ENCODE results near the gene ADIG.
"Not testable (repeated sequence)": the region's sequence is repeated elsewhere in the genome, so short reads cannot be mapped to it uniquely, and the experiment has no call there.

ADIG gene

DNA sequence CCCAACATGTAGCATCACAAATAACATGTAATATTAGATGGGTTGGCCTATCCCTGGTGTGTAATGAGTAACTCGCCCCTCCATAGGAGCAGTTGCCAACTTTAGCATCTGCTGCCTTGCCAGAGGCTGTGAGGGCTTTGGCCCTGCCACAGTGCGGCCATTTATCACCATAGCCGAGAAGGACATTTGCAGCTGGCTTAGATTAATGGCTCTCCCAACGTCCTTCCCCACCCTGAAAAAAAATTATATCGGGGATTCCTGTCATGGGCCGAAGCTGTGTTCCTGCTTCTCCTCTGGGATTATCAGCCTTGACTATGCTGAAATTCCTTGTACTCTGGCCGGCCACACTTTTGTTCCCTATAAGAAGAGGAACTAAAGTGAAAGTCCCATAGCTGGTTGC is 7.6 kb upstream of the ADIG start:
- peak in 3 of 4 experiments; percentile 25 to 45 (median 25) for DNase-seq

DNA sequence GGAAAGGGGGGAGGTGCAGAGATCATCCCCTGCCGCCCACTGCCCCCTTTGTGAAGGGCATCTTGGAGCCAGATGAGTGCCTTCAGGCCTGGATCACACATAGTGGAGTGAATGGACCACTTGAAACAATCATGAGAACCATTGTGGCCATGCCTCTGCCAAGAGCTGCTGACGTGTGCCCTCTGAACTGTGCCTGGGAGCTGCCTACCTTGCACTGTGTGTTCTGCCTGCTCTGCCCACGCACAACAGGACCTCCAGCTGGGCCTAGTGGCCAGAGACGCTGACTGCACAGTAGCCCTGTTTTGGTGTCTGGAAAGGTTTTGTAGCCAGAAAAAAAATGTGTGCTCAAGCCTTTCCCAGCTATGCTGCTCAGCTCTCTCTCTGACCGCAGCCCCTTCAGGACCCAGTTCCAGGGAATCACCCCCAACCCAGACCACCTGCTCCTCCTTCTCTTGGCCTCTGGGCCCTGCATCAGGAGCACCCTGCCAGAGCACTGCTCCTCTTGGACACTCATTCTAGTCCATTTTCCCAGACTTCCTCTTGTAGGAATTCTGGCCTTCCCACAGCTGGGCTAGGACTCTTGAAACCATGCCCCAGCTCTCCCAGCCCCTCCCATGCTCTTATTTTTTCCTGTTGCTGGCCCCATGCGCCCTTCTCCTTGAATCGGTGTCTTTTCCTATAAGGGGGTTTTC is 1.6 kb upstream of the ADIG start:
- DNase-seq: no peak

DNA sequence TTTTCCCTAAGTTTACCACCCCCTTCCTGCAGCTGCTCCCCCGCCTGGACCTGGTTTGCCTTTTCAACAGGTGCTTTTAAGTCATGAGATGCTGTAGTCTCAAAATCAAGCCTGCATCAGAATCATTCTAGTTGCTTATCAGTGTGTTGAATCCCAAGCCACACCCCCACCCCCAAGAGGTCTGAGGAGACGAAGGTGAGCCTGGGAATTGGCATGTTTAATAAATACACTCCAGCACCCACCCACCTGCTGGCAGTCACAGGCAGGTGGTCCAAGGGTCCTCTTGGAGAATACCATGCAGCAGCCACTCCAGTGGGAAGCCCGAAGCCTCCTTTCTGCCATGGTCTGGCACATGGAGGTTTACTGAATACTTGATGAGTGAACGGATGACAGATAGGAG is 1.1 kb upstream of the ADIG start:
- DNase-seq: no peak

DNA sequence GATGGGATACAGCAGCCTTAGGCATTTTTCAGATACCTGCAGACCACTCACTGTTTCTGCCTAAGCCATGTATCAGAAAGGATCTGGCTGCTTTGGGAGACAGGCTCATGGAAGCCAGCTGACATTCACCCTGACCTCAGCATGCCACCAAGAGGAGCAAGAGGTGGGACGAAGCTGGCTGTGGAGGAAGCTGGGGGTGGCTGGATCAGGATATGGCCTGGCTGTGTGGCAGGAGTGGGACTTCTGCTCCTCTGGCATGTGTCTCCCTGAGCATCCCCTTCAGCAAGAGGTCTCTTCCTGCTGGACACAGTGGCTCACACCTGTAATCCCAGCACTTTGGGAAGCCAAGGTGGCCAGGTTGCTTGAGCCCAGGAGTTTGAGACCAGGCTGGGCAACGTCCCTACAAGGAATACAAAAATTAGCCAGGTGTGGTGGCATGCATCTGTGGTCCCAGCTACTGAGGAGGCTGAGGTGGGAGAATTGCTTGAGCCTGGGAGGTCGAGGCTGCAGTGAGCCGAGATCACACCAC is 897 bp downstream of the ADIG start:
- DNase-seq: peak in 2 of 4 experiments; percentile 8 to 24

DNA sequence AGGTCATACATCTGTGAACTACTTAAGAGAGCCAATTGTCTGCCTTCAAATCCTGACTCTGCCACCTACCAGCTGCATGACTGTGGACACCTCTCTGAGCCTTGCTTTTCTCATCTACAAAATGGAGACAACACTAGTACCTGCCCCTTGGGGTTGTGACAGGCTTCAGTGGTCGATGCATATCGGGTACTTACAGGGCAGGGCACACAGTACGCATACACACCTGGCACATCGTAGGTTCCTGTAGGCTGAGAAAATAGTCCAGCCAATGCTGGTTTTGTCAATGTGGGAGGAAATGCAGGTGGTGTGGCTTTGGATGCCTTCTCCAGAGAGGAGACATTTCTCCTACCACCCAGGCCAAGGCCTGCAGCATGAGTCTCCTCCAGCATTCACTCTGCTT is 2.3 kb downstream of the ADIG start:
- DNase-seq: no peak

DNA sequence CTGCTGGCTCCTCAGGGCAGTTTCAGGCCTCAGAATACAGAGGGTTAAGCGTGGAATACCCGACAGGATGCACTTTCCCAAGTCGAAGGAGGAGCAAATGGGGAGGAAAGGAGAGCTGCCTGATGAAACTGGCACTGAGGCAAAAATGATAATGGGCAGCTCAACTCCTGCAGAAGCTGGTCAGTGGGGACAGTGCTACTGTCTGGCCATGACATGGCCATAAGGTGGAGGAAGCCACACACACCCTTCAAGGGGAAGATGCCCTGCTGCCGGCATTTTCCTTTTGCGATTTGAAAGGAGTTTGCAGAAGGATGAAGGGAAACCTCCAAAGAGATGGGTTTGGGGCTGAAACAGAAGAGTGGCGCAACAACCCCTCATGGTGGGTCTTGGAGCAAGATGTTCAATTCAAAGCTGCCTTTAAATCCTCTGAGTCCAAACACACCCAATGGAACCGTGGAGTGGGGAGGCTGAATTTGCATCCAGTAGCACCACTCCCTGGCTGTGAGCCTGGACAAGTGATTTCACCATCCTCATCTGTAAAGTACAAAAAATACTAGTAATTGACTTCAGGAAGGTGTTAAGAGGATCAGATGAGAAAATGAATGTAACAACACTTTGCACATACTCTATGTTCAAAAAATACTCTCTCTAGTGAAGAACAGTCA is 3.2 kb downstream of the ADIG start:
- no peak for DNase-seq

DNA sequence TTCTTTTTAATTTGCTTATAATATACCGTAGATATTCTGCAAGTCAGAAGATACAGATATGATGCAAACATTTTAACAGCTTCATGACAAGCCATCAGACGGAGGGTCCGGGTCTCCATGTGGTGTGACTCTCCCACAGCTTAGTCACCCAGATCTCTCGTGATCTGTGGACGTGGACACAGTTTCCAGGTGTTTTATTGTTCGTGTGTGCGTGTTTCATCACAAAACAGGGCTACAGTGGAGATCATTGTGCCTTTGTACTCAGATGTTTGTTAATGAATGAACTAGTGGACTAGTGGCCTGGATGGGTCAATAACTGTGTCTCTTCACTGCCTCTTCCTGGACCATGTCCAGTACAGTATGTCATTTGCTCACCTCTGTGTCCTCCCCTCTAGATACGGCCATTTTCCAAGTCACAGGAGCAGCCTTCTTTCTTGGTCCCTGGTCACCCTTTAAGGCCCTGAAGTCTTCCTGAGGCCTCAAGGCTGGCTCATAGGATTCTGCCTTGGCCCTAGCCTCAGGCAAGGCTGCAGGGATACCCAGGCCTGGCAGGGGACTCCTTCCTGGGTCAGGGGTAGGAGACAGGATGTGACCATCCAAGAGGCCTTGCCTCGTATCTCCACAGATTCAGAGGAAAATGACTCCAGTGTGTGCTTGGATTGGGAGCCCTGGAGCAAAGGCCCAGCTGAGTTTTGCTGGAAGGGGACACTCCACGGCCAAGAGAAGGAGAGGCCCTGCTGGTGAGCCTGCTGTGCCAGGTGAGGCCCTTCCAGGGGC is 4.6 kb downstream of the ADIG start:
- DNase-seq: no peak

DNA sequence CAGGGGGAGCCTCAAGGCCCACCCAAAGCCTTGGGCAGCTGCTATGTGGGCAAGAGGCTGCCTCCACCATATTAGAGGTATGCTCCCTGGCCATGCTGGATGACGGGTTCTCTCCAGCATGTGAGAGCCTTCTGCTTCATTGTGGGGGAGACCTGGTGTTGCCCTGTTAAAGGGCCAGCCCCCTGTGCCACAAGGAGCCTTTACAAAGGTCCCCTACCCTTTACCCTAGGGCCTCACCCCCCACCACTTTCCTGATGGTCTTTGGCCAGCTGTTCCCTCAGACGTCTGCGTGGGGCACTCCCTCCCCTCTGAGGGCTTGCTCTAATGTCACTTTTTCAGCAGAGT is 5.2 kb downstream of the ADIG start:
- DNase-seq: no peak

DNA sequence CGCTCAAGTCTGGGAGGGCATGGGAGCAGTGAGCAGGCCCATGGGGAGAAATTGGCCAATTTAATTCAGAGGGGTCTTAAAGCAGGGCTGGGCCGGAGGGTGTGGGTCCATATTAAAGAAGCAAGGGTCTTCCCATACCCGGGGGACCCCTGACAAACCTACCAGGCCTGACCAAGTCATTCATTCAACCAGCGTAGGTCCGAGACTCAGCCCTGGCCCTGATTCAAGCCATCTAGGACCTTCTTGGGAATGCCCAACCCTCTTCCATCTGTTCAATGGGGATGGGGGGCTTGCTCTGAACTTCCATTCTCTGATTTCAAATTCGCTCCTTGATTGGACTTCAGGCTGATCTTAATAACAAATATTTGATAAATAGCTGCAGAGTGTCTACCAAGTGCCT is 7.3 kb downstream of the ADIG start:
- DNase-seq: no peak

DNA sequence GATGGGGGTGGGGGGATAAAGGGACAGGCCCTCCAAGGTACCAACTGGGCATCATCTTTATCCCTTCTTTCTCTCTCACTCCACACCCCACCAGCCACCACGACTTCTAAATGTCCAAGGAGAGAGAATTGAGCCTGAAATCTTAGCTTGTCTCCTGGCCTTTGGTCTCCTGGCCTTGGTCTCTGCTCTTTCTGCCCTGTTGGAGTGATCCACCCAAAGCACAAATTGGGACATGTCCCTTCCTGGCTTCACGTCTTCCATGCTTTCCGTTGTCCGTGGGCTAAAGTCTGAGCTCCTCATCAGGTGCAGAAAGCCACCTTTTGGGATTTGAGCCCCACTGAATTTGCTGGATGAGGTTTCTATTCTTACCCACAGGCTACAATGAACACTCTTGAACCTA is 8.4 kb downstream of the ADIG start:
- no peak for DNase-seq

DNA sequence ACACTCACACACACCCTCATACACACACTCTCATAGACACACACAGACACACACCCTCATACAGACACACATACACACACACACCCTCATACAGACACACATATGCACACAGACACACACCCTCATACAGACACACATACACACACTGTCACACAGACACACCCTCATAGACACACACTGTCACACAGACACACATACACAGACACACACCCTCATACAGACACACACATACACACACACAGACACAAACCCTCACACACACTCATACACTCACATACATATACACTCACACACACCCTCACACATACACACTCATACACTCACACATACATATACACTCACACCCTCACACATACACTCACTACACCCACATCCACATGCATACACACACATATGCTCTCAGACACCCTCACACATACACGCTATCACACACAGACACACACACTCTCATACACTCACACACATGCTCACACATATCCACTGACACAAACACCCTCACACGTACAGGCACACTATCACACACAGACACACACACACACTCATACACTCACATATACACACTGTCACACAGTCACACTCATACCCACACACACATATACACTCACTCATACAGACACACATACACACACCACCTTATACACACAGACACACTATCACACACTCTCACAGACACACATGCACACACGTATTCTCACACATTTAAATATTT is 9.1 kb downstream of the ADIG start:
- DNase-seq: no peak

DNA sequence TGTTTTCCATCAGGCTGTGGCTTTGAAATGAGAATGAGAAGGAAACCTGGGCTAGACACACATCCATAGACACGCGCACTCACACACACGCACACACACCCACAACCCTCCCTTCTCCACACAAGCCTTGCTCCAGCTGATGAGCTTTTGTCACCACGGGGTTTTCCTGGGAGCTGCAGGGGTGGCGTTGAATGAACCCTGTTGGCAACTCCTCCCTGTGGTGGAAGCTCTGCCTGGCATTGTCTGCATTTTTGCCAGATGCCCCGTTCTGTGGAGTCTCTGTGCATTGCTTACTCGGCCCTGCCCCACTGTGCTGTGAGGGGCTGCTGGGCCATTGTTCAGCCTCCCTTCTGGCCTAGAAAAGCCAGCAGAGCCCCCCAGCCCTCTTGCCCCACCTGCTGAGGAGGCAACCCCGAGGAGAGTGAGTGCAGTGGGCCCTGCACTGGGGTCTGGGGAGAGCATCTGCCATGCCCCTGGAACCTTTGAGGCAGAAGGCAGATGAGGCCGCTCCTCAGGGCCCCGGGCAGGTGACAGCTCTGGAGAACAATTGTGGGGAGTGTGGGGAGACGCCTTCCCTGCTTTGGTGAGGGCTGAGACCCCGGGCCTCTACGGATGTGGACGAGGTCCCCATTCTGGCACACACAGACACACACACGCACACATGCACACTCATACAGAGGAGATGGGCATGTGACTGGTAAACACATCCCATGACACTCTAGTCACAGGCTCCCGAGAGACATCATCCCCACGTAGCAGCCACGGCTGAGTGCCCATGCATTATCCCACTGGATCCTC is 9.9 kb downstream of the ADIG start:
- peak in 1 of 4 experiments; percentile 11 for DNase-seq

DNA sequence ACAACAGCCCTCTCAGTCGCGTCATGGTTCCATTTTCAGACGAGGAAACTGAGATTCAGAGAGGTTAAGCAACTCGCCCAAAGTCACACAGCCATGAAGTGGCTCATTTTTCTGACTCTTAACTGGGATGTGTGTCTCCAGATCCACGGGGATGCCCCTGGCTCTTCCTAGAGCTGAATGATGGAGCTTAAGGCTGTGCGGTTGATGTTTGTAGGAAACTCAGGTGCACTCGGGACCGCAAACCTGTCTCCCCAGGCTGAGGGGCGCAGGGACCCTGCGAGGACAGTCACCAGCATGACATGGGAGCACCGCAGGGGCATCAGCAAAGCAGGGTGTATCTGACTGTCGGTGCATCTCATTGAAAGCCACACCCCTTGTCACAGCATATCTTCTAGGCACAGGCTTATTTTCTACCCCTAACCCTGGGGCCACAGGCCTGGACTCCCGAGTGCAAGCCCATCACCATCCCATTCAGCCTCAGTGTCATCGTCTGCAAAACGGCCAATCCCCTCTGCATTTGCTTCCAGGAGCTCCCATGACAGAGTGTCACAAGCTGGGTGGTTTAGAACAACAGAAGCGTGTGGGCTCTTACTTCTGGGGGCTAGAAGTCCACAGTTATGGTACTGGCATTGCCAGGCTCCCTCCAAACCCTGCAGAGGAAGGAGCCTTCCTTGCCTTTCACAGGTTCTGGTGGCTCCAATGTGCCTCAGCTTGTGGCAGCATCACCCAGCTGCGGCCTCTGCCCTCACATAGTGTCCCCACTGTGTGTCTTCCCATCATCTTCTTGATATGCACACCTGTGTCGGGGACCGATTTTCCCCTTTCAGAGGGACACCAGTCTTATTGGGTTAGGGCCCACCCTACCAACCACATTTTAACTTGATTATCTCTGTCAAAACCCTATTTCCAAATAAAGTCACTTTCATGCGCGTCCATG is 10.7 kb downstream of the ADIG start:
- no peak for DNase-seq

DNA sequence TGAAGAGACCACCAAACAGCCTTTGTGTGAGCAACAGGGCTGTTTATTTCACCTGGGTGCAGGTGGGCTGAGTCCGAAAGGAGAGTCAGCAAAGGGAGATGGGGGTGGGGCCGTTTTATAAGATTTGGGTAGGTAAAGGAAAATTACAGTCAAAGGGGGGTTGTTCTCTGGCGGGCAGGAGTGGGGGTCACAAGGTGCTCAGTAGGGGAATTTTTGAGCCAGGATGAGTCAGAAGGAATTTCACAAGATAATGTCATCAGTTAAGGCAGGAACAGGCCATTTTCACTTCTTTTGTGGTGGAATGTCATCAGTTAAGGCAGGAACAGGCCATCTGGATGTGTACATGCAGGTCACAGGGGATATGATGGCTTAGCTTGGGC is 11.4 kb downstream of the ADIG start:
- not testable (repeated sequence) for DNase-seq

DNA sequence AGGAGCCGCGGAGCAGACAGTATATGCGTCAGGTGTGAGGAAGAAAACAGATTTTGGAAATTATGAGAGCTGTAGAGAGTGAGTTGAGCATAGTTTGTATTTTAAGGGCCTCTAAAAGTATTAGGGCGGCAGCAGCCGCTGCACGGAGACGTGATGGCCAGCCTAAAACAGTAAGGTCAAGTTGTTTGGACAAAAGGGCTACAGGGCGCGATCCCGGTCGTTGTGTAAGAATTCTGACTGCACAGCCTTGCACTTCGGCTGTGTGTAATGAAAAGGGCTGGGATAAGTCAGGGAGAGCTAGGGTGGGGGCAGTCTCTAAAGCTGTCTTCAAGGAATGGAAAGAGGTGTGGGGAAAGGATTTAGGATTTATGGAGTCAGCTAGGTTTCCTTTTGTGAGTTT is 13.3 kb downstream of the ADIG start:
- not testable (repeated sequence) for DNase-seq

DNA sequence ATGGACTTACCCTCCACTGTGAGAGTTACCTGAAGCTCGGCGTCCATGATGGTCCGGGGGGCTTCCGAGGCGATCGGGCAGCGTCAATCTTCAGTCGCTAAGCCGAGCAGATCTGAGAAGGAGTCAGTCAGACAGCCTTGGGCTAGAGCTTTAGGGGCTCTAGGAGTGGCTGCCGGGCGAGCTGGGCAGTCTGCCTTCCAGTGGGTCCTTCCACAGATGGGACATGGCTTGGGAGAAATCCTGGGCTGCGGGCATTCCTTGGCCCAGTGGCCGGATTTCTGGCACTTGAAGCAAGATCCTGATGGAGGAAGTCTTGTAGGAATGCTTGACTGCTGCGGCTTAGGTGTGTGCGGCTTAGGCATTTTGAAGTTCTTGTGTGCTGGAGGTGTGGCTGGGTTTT is 14.9 kb downstream of the ADIG start:
- not testable (repeated sequence) for DNase-seq

DNA sequence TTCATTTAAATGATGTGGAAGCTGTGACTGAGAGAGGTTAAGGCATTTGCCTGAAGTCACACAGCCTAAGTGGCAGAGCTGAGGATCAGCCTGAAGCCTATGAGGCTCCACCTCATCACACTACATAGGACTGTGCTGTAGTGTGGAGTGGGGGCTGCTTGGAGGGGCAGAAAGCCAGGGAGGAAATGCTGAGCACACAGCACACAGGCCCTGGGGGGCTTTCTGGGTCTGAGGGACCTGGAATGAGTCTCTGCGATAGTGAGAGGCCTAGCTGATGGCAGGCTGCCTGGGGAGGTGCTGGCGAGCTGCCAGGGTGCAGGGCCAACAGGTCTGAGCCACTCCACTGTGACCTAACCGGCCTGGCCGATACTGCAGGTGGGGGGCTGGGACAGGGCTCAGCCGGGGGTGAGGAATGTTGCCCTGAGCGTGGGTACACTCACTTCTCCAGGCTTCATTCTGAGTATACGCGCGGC is 18.4 kb downstream of the ADIG start:
- no peak for DNase-seq

DNA sequence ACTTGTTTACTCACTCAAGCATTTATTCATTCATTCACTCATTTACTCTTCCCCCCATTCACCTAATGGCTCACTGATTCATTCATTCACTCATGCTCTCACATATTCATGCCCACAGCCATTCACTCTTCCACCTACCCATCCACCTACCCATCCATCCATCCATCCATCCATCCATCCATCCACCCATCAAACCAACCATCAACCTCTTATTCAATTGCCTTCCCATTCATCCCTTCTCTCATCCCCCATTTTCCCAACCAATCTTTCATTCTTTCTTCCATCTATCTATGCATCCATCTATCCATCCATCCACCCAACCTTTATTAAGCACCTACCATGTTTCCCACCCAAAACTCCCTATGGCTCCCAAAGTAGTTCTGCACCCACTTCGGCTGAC is 19.1 kb downstream of the ADIG start:
- no peak for DNase-seq

DNA sequence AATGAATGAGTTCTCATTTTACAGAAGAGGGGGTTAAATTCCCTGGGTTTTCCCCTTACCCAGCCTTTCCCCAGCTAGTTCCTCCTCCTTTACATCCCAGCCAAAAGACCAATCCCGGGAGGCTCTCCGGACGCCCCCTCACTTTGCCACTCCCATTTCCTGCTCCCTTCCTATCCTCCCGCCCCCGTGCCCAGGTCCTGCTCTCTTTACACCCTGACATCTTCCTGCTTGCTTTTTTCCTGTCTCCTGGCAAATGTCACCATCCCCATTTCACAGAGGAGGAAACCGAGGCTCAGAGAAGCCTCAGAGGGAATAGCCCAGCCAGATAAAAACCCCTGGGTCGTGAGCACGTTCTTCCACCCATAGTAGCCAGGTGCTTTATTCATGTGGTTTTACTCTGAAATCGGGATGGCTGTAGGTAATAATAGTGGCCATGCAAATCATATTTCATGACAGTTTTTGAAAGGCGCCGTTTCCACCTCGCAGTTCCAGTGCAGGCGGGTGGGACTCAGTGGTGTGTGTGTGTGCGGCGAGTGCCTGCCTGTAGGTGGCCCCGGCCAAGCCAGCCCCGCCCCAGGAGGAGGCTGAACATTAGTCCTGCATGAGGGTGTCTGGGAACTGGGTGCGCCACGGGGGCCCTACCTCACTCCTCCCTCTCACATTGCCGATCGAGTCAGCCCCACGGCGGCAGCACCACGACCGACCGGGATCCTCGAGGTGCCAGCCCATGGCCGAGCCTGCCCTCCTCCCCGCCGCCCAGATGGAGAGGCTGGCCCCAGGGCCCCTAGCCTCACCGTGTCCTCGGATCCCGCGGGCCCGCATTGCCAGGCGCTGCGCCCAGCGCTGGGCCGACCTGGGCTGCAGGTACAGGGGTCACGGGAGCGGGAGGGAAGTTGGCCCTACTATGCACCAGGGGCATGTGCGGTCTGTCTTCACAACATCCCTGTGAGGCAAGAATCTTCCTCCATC is 20.5 kb downstream of the ADIG start, which contains the start of gene ARHGAP40:
TSS of gene ARHGAP40 (plus strand) at position 594 of the 969 bp plus-strand sequence.
- peak in 2 of 4 experiments; percentile 13 to 19 for DNase-seq

All from suppressor macrophage (primary cell).